Ovary (tissue), 9 donors: ENCODE data around the gene CEACAM5. TPM values are rescaled to one million over a fixed set of nuclear protein-coding genes. Genes with fewer than 3 reads are reported as not detected.

Source experiments
- DNase-seq, 5 donors: peaks; one replicate each; pipeline ENCODE4 v3.0.0-alpha.2; 2019 to 2020
- H3K27ac ChIP-seq, 2 donors: fragments of 200-600 bp; one replicate each; pipeline versions ENCODE4 v1.5.1 to v1.8.0; 2019 to 2022
- H3K27me3 ChIP-seq: fragments of 200-600 bp; one replicate; pipeline ENCODE4 v1.8.0; 2022
- H3K36me3 ChIP-seq: fragments of 200-600 bp; sonication (generic); one replicate; pipeline ENCODE4 v1.5.1; 2019
- H3K4me1 ChIP-seq: one replicate; pipeline ENCODE4 v1.8.1; 2013; ENCODE audit warnings: mild to moderate bottlenecking, moderate library complexity; ENCODE audit not compliant: insufficient read depth
- H3K4me3 ChIP-seq: fragments of 200-600 bp; sonication (generic); one replicate; pipeline ENCODE4 v1.5.1; 2017
- H3K9me3 ChIP-seq, 2 donors: fragments of 200-600 bp in 1 of 2; sonication (generic) in 1 of 2; one replicate each; pipeline versions ENCODE4 v1.5.1 to v1.8.1; 2013 to 2019; ENCODE audit warnings: mild to moderate bottlenecking in 1 of 2, moderate library complexity in 1 of 2
- CTCF ChIP-seq, 3 donors: fragments of 450-650 bp in 2 of 3; fragments of 200-600 bp in 1 of 3; IDR thresholded peaks; one replicate each; pipeline versions ENCODE4 v1.5.1 to v1.8.0; 2016 to 2022; ENCODE audit warnings: antibody characterized with exemption in 3 of 3, mild to moderate bottlenecking in 1 of 3
- EP300 ChIP-seq: sonication (generic); formaldehyde crosslinking; IDR thresholded peaks from one replicate; pipeline ENCODE4 v1.6.1; 2017; ENCODE audit warnings: antibody characterized with exemption
- POLR2A ChIP-seq: fragments of 450-650 bp; IDR thresholded peaks from one replicate; pipeline ENCODE4 v1.6.1; 2017; ENCODE audit warnings: antibody characterized with exemption, mild to moderate bottlenecking, moderate library complexity
- WGBS, 3 donors: extraction: QIAGEN DNeasy Blood & Tissue Kit in 1 of 3; methylation state at CpG; one replicate each; pipeline versions ENCODE4 v1.1.5 to v1.1.7; 2013 to 2017; 5-methylcytosine and 5-hydroxymethylcytosine counted together
- intact Hi-C, 4 donors: fragments of 100-400 bp; cut with DNase I; formaldehyde crosslinking; loops; one replicate each; pipeline versions ENCODE4 v1.11.0 to v1.15.1; 2022 to 2023
- polyA plus RNA-seq, 2 donors: library from polyadenylated mRNA; stranded (reverse); fragments of 200-250 nt in 1 of 2; fragments of 350-450 nt in 1 of 2; fragmentation: Illumina TruSeq in 1 of 2; extraction: RNeasy Lipid Tissue Mini Kit (QIAGEN cat#74804) in 1 of 2; gene quantifications; one replicate each; pipeline ENCODE4 v1.2.3, GENCODE V29; 2013 to 2014
- total RNA-seq, 7 donors: library from RNA; depleted of rRNA in 2 of 7; stranded (reverse); fragments of >200 nt in 2 of 7; fragmentation: NEBNext Ultra II Directional in 3 of 7; extraction: Animal tissue kit (Norgen Biotek cat#: 25700) in 3 of 7; gene quantifications; one replicate each; pipeline versions ENCODE4 v1.1.0 to v1.2.4, GENCODE V29; 2016 to 2023
- donor health status: DM: no; HTN: no; CAD: no; lungs with moderate emphysema.
- donor health status: DM: no; HTN: no; CAD: no.
- donor health status: Bipolar disorder and iron deficiency.
- donor health status: DM: yes; HTN: yes; CAD: no.
- donor health status: DM: no; HTN: no; CAD: no.
- donor health status: DM: yes; HTN: yes; CAD: no.

The CEACAM5 gene
- total and polyA plus RNA-seq, 9 donors: 0.27 to 1.5 (median 1.3) TPM; not detected in 6

GRCh38 chr19:41709951-41710645 is 1.7 kb downstream of the CEACAM5 start:
- H3K4me3 ChIP-seq: no peak overlapping the region
- H3K36me3 ChIP-seq: no peaks in the 10 kb centered on the region
- H3K4me1 ChIP-seq: no peaks in the 10 kb centered on the region
- WGBS, 3 donors: 75 to 86% (median 76%) methylated on average over 8 of the region's 8 CpGs
- no peaks in the 10 kb centered on the region for H3K9me3 ChIP-seq
- H3K27ac ChIP-seq: no peak overlapping the region
- DNase-seq: no peak
- intact Hi-C loops: no loop called here
- no peaks in the 10 kb centered on the region for H3K27me3 ChIP-seq
- TF ChIP-seq POLR2A: no peak
- no peak for TF ChIP-seq CTCF (IDR thresholded peaks at IDR 0.05)
- TF ChIP-seq EP300: no peak

GRCh38 chr19:41711376-41712261 is 3.2 kb downstream of the CEACAM5 start:
- no peaks in the 10 kb centered on the region for H3K4me1 ChIP-seq
- no peak for DNase-seq
- WGBS, 3 donors: 74 to 75% (median 74%) methylated on average over 13 of the region's 13 CpGs
- TF ChIP-seq CTCF (IDR thresholded peaks at IDR 0.05): no peak
- TF ChIP-seq POLR2A: no peak
- no peak for TF ChIP-seq EP300
- H3K27me3 ChIP-seq: no peaks in the 10 kb centered on the region
- intact Hi-C loops: no loop called here
- H3K27ac ChIP-seq: no peak overlapping the region
- no peaks in the 10 kb centered on the region for H3K36me3 ChIP-seq
- no peaks in the 10 kb centered on the region for H3K9me3 ChIP-seq
- no peak overlapping the region for H3K4me3 ChIP-seq

GRCh38 chr19:41714598-41714997 is 6.2 kb downstream of the CEACAM5 start:
- WGBS, 3 donors: 60 to 79% (median 71%) methylated on average over 5 of the region's 5 CpGs
- Histone ChIP-seq H3K27ac (no peak overlapping the region), H3K4me1 (no peaks in the 10 kb centered on the region), H3K4me3 (no peak overlapping the region), H3K27me3 (no peaks in the 10 kb centered on the region), H3K36me3 (no peaks in the 10 kb centered on the region), H3K9me3 (no peaks in the 10 kb centered on the region)
- TF ChIP-seq POLR2A: no peak
- DNase-seq: no peak
- intact Hi-C loops: no loop called here

GRCh38 chr19:41718761-41719160 is 10.3 kb downstream of the CEACAM5 start:
- H3K4me3 ChIP-seq: no peak overlapping the region
- no peaks in the 10 kb centered on the region for H3K4me1 ChIP-seq
- TF ChIP-seq POLR2A: no peak
- no peak for TF ChIP-seq EP300
- TF ChIP-seq CTCF (IDR thresholded peaks at IDR 0.05): no peak
- 63 to 86% (median 76%) methylated on average over 6 of the region's 6 CpGs for WGBS, 3 donors
- no peaks in the 10 kb centered on the region for H3K36me3 ChIP-seq
- H3K9me3 ChIP-seq: no peaks in the 10 kb centered on the region
- no peaks in the 10 kb centered on the region for H3K27me3 ChIP-seq
- no peak overlapping the region for H3K27ac ChIP-seq
- no peak for DNase-seq
- intact Hi-C loops: no loop called here

- Histone ChIP-seq H3K27me3 (no peaks in the 10 kb centered on the region), H3K27ac (no peak overlapping the region), H3K4me3 (no peak overlapping the region), H3K4me1 (no peaks in the 10 kb centered on the region), H3K9me3 (no peaks in the 10 kb centered on the region), H3K36me3 (no peaks in the 10 kb centered on the region)
- WGBS, 3 donors: 79 to 95% (median 81%) methylated on average over 3 of the region's 3 CpGs
- DNase-seq: no peak
- TF ChIP-seq POLR2A (no peak), CTCF (IDR thresholded peaks at IDR 0.05) (no peak), EP300 (no peak)
- intact Hi-C loops: no loop called here
Measured at GRCh38 chr19:41720103-41720502, 11.7 kb downstream of the CEACAM5 start.
